ENCODE results near the gene KBTBD12.

DNA sequence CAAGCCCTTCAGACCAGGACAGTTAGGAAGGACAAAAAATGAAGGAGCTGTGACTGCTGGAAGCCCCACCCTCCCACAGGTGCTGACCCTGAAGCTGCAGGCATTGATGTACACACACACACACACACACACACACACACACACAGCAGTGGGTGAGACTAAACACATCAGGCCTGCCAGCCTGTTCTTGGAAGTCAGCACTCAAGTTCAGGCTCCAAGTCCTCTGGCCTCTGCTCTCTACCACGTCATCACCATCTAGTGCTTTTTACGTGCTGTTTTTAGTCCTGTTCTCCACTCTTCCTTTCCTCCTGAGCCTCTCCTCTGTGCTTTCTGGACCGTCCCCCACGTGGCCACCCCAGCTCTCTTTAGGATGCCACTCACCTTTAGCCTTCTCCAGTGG, 5.4 kb upstream of the KBTBD12 start:
- TF ChIP-seq, protein P1, sequence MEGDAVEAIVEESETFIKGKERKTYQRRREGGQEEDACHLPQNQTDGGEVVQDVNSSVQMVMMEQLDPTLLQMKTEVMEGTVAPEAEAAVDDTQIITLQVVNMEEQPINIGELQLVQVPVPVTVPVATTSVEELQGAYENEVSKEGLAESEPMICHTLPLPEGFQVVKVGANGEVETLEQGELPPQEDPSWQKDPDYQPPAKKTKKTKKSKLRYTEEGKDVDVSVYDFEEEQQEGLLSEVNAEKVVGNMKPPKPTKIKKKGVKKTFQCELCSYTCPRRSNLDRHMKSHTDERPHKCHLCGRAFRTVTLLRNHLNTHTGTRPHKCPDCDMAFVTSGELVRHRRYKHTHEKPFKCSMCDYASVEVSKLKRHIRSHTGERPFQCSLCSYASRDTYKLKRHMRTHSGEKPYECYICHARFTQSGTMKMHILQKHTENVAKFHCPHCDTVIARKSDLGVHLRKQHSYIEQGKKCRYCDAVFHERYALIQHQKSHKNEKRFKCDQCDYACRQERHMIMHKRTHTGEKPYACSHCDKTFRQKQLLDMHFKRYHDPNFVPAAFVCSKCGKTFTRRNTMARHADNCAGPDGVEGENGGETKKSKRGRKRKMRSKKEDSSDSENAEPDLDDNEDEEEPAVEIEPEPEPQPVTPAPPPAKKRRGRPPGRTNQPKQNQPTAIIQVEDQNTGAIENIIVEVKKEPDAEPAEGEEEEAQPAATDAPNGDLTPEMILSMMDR (conservative IDR thresholded peaks at IDR 0.05 in 1 of 2, IDR thresholded peaks at IDR 0.05 in 1 of 2; ENCODE audit: low read depth in 1 of 2, low read length in 2 of 2), result no peak
- TF ChIP-seq EZH2 (IDR thresholded peaks at IDR 0.05; ENCODE audit: low read length, missing control alignments), result no peak

All from fibroblast of lung (primary cell).